Keratinocyte (primary cell): ENCODE measurements around the gene HRCT1. TPM values are rescaled to one million over a fixed set of nuclear protein-coding genes. Genes with fewer than 3 reads are reported as not detected.

Source experiments
- DNase-seq: peaks from one replicate; pipeline ENCODE4 v3.0.0-alpha.2; 2011; ENCODE audit warnings: low read depth, missing footprints, low spot score
- FAIRE-seq: peaks from 2 replicates; lab custom pipeline; 2011; peaks lifted over from hg19 to GRCh38; lab: Jason Lieb, UNC
- H2AFZ ChIP-seq: 2 replicates; pipeline ENCODE4 v1.6.0; 2012; ENCODE audit warnings: low read length, control low read depth, inconsistent platforms; ENCODE audit not compliant: control insufficient read depth
- H3K27ac ChIP-seq: 2 replicates; pipeline ENCODE4 v1.5.1; 2011; ENCODE audit warnings: low read length; ENCODE audit not compliant: control insufficient read depth, insufficient read depth
- H3K27me3 ChIP-seq: 3 replicates; pipeline ENCODE4 v1.6.0; 2011; ENCODE audit warnings: low read length; ENCODE audit not compliant: control insufficient read depth, insufficient read depth; ENCODE audit errors: extremely low read depth
- H3K36me3 ChIP-seq, 2 experiments: 2 replicates in 1 of 2; 3 replicates in 1 of 2; pipeline ENCODE4 v1.5.1; 2011; ENCODE audit warnings: low read length in 2 of 2, mild to moderate bottlenecking in 1 of 2; ENCODE audit not compliant: control insufficient read depth in 2 of 2, insufficient read depth in 2 of 2; ENCODE audit errors: extremely low read depth in 1 of 2
- H3K4me1 ChIP-seq: 3 replicates; pipeline ENCODE4 v1.5.1; 2011; ENCODE audit warnings: low read length; ENCODE audit not compliant: control insufficient read depth, insufficient read depth; ENCODE audit errors: extremely low read depth
- H3K4me2 ChIP-seq: 3 replicates; pipeline ENCODE4 v1.6.0; 2011; ENCODE audit warnings: low read depth, low read length; ENCODE audit not compliant: control insufficient read depth, insufficient read depth; ENCODE audit errors: extremely low read depth
- H3K4me3 ChIP-seq, 3 experiments: fragments of 200-600 bp in 1 of 3; sonication (generic) in 1 of 3; 2 replicates in 2 of 3; 3 replicates in 1 of 3; pipeline ENCODE4 v1.5.1; 2011 to 2016; ENCODE audit warnings: low read length in 3 of 3, mild to moderate bottlenecking in 3 of 3, control low read depth in 2 of 3, inconsistent platforms in 1 of 3, low read depth in 1 of 3, mixed read lengths in 1 of 3, mixed run types in 1 of 3, moderate library complexity in 1 of 3; ENCODE audit not compliant: control insufficient read depth in 2 of 3, insufficient read depth in 2 of 3; ENCODE audit errors: extremely low read depth in 1 of 3
- H3K79me2 ChIP-seq: 2 replicates; pipeline ENCODE4 v1.6.0; 2012; ENCODE audit warnings: low read length; ENCODE audit not compliant: control insufficient read depth, insufficient read depth
- H3K9ac ChIP-seq: 3 replicates; pipeline ENCODE4 v1.6.0; 2011; ENCODE audit warnings: low read length; ENCODE audit not compliant: control insufficient read depth, insufficient read depth; ENCODE audit errors: extremely low read depth
- H3K9me1 ChIP-seq: 3 replicates; pipeline ENCODE4 v1.6.0; 2011; ENCODE audit warnings: low read length; ENCODE audit not compliant: control insufficient read depth, insufficient read depth; ENCODE audit errors: extremely low read depth
- H3K9me3 ChIP-seq: 2 replicates; pipeline ENCODE4 v1.5.1; 2012; ENCODE audit warnings: low read depth, low read length; ENCODE audit not compliant: control insufficient read depth
- H4K20me1 ChIP-seq: 3 replicates; pipeline ENCODE4 v1.6.0; 2011; ENCODE audit warnings: low read length; ENCODE audit not compliant: control insufficient read depth, insufficient read depth; ENCODE audit errors: extremely low read depth
- CTCF ChIP-seq, 3 experiments: IDR thresholded peaks in 1 of 3; conservative IDR thresholded peaks in 1 of 3; optimal IDR thresholded peaks in 1 of 3; 2 replicates in 2 of 3; 3 replicates in 1 of 3; pipeline versions ENCODE3 to v1.5.1; 2011; ENCODE audit warnings: low read length in 3 of 3, mild to moderate bottlenecking in 3 of 3, moderate library complexity in 2 of 3, control low read depth in 1 of 3, inconsistent platforms in 1 of 3; ENCODE audit not compliant: insufficient read depth in 2 of 3; ENCODE audit errors: extremely low read depth in 1 of 3
- EZH2 ChIP-seq: IDR thresholded peaks from one replicate; pipeline ENCODE4 v1.6.1; 2012; ENCODE audit warnings: inconsistent platforms, mild to moderate bottlenecking, low read length, moderate library complexity
- dilution Hi-C: fragments of 300-500 bp; cut with MboI; formaldehyde crosslinking; loops from one replicate; pipeline ENCODE4 v1.7.0; 2020; ENCODE audit warnings: low sequenced_read_pairs; ENCODE audit not compliant: extremely low pct_ligation_motif_present
- polyA plus RNA-seq, 5 experiments: library from polyadenylated mRNA; depleted of rRNA in 3 of 5; stranded (reverse) in 3 of 5; stranded (forward) in 1 of 5; unstranded in 1 of 5; fragments of >200 nt; gene quantifications; 1 replicate in 1 of 5; 2 replicates in 3 of 5; 3 replicates in 1 of 5; pipeline versions ENCODE4 v1.2.1 to v1.2.3, GENCODE V29; 2011 to 2012; ENCODE audit warnings: missing spikeins in 2 of 5, low read depth in 1 of 5, low replicate concordance in 1 of 5

Gene HRCT1
- polyA plus RNA-seq, 1 donor (not counting 4 experiments of a cell fraction or from before 2014, with no cell fraction given): not detected

GRCh38 chr9:35863583-35863982, 42.4 kb upstream of the HRCT1 start:
- Histone ChIP-seq H3K9ac (no peak overlapping the region), H3K9me3 (no peaks in the 10 kb centered on the region), H3K79me2 (no peaks in the 10 kb centered on the region), H3K27me3 (peaks cover 3% of the 10 kb centered on the region), H3K4me3 (no peak overlapping the region), H3K9me1 (no peaks in the 10 kb centered on the region), H2AFZ (no peak overlapping the region), H3K27ac (no peak overlapping the region), H3K4me2 (no peak overlapping the region), H3K4me1 (no peaks in the 10 kb centered on the region), H4K20me1 (no peaks in the 10 kb centered on the region), H3K36me3 (no peaks in the 10 kb centered on the region)
- TF ChIP-seq CTCF (optimal IDR thresholded peaks at IDR 0.05 in 1 of 3, IDR thresholded peaks at IDR 0.05 in 1 of 3, conservative IDR thresholded peaks at IDR 0.05 in 1 of 3; ENCODE audit: extremely low read depth in 1 of 3, insufficient read depth in 2 of 3, low read length in 3 of 3) (no peak), EZH2 (no peak)
- DNase-seq (no peak), FAIRE-seq (no peak)
- dilution Hi-C loops: no loop called here

GRCh38 chr9:35864695-35865255, 41.2 kb upstream of the HRCT1 start:
- dilution Hi-C loops: no loop called here
- H4K20me1 ChIP-seq: no peaks in the 10 kb centered on the region
- TF ChIP-seq CTCF (optimal IDR thresholded peaks at IDR 0.05 in 1 of 3, IDR thresholded peaks at IDR 0.05 in 1 of 3, conservative IDR thresholded peaks at IDR 0.05 in 1 of 3; ENCODE audit: extremely low read depth in 1 of 3, insufficient read depth in 2 of 3, low read length in 3 of 3) (no peak), EZH2 (no peak)
- DNase-seq (no peak), FAIRE-seq (no peak)
- no peak overlapping the region for H2AFZ ChIP-seq
- H3K4me2 ChIP-seq: no peak overlapping the region
- H3K36me3 ChIP-seq: no peaks in the 10 kb centered on the region
- H3K9ac ChIP-seq: no peak overlapping the region
- H3K27me3 ChIP-seq: no peaks in the 10 kb centered on the region
- no peak overlapping the region for H3K27ac ChIP-seq
- H3K4me1 ChIP-seq: no peaks in the 10 kb centered on the region
- H3K4me3 ChIP-seq: no peak overlapping the region
- H3K9me1 ChIP-seq: no peaks in the 10 kb centered on the region
- no peaks in the 10 kb centered on the region for H3K79me2 ChIP-seq
- no peaks in the 10 kb centered on the region for H3K9me3 ChIP-seq
